HG03575 (cell line): ENCODE data around the gene SCGB1C2.
"Not testable (repeated sequence)": the region's sequence is repeated elsewhere in the genome, so short reads cannot be mapped to it uniquely, and the experiment has no call there.

Source experiments
- ATAC-seq: cut with Tn5 transposase; IDR thresholded peaks from one replicate; pipeline ENCODE4 v1.9.1; 2021; ENCODE audit not compliant: unreplicated experiment, insufficient number of reproducible peaks, low FRiP score; ENCODE audit errors: extremely low read depth

The SCGB1C2 gene

GRCh38 chr17:137166-137807 lies at the start of gene SCGB1C2:
SCGB1C2 (plus strand) TSS chr17:137569; CDS start chr17:137591, 22 bp downstream.
- ATAC-seq: not testable (repeated sequence)

DNA sequence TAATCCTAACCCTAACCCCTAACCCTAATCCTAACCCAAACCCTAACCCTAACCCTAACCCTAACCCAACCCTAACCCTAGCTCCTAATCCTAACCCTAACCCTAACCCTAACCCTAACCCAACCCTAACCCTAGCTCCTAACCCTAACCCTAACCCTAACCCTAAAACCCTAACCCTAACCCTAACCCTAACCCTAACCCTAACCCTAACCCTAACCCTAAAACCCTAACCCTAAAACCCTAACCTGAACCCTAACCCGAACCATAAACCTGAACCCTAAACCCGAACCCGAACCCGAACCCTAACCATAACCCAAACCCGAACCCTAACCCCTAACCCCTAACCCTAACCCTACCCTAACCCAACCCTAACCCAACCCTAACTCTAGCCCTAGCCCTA lies 24.3 kb upstream of the SCGB1C2 start:
- not testable (repeated sequence) for ATAC-seq

DNA sequence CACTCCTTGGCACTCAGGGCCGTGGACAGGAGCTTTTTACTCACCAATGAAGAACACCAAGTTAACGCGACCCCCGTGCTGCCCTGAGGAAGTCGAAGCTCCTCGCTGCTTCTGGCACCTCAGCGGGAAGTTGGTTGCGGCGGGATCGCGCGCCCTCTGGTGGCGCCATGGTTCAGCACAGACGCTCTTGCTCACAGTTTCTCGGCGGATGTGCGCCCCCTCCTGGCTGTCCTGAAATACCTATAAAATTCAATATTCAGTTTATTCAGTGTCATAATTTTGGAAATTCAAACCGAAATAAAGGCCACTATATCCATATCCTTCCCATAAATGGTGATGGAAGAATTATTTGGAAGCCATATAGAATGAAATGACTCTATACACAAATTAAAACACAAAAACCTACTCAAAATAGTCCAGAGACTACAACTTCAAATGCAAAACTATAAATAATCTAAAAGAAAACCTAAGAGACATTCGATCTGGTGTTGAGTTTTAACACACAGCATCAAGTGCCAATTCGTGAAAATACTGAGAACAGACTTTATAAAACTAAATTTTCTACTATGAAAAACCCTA lies 18.9 kb upstream of the SCGB1C2 start:
- ATAC-seq: not testable (repeated sequence)

GRCh38 chr17:133932-134331 lies 3.4 kb upstream of the SCGB1C2 start:
- not testable (repeated sequence) for ATAC-seq

GRCh38 chr17:134332-134785 lies 3.0 kb upstream of the SCGB1C2 start:
- peak; percentile 61 for ATAC-seq

DNA sequence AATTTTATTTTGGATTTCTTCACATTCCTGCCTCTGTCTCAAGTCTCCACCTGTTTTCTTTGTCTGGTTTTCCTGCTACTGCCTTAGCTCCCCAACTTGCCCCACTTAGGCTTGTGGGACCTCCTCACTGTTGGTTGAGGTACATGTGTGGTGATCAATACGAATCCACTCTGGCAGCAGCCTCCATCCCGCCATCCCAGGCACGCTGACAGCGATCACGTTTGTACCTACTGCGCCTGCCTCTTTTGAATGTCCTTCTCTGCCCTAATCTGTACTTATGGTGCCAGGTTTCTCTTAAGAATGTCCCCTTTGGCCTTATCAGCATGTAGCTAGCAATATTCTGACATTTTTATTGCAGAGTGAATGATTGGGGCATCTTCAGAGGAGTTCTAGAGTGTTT lies 2.3 kb upstream of the SCGB1C2 start:
- ATAC-seq: not testable (repeated sequence)

GRCh38 chr17:135895-136294 lies 1.5 kb upstream of the SCGB1C2 start:
- not testable (repeated sequence) for ATAC-seq

GRCh38 chr17:136531-136930 lies 838 bp upstream of the SCGB1C2 start:
- ATAC-seq: not testable (repeated sequence)

GRCh38 chr17:139401-140205 lies 2.2 kb downstream of the SCGB1C2 start:
- not testable (repeated sequence) for ATAC-seq

DNA sequence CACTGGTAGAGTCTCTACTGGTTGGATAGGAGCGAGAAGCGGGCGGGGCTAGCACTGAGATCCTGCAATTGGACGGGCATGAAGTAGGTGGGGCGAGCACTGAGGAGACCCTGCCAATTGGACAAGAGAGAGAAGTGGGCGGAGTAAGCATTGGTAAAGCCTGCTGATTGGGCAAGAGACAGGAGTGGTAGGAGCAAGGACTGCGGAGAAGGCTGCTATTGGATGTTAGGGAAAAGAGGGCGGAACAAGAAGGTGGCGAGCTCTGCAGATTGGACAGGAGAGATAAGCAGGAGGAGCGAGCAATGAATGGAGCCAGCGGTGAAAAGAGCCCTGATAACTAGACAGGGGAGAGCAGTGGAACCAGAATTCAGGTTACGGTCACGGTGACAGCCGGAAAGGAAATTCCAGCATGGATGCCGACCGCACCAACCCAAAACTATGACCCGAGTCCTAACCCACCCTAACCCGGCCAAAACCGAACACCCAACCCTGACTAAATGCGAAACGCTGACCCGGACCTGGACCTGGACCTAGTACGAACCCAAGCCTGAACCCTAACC lies 4.8 kb downstream of the SCGB1C2 start:
- no peak for ATAC-seq

- no peak for ATAC-seq
Observed at GRCh38 chr17:142876-143784, 5.8 kb downstream of the SCGB1C2 start.

DNA sequence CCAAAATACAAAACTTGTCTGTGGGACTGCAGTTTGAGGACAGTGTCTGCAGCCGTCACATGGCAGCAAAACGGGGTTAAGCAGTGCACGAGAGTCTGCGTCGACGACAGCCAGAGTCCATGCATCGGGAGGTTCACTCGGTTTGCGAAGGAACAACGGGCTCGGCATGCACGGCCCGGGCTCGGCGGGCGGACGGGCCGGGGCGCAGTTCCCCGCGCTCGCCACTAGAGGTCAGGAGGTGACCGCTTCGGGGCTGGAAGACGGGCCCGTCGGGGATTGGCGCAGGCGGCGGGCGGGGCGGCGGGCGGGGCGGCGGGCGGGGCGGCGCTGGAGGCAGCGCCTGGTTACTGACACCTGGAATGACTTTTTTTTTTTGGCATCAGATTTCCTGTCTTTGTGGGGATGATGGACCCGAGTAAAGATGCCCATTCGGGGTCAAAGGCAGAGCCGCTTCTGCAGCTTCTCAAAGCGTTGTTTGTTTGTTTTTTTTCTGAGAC lies 6.5 kb downstream of the SCGB1C2 start:
- ATAC-seq: no peak

DNA sequence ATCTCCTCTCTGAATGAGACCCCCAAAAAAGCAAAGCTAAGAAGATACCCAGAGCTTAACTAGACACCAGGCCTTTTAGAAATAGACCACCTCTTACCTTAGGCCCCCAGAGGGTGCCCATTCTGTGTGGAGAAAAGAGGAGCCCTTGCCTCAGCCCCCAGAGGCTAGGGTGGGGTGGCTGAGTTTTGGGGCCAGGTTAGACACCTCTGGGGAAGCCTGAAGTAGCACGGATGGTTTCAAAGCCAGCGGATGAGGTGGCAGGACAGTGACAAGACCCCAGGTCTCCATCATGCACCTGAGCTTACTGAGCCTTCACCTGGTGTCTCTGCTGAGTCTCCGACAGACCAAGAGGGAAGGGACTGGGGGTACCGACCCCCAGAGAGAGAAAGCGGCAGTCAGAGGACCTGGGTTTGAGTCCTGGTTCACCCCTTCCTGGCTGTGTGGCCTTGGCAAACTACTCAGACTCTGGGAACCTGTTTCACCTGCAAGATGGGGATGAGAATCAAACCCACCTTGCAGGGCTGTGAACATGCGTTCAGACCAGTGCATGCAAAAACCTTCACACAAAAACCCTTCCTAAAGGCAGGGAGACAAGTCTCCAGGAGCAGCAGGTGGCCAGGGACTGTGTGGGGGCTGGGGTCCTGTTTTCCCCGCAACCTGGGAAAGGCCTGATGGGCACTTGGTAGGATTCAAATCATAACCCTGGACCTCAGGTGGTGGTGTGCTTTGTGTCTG lies 7.7 kb downstream of the SCGB1C2 start:
- no peak for ATAC-seq

- no peak for ATAC-seq
Observed at GRCh38 chr17:145671-146541, 8.5 kb downstream of the SCGB1C2 start.

DNA sequence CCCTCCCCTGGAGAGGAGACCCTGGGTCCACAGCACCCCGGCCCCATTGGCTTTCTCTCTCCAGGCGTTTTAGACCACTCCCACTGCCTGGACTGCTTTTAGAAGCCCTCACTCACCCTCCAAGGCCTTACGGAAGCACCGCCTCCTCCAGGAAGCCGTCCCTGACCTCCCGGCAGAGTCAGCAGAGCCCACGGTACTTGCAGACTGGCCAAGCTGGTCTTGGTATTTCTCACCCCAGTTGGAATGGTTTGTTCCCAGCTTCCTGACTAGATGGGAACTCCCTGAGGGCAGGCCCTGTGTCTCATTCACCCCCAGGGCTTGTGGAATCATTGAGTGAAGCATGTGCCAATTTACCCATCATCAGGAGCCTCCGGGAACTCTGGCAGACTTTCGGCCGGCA lies 9.2 kb downstream of the SCGB1C2 start:
- ATAC-seq: no peak

DNA sequence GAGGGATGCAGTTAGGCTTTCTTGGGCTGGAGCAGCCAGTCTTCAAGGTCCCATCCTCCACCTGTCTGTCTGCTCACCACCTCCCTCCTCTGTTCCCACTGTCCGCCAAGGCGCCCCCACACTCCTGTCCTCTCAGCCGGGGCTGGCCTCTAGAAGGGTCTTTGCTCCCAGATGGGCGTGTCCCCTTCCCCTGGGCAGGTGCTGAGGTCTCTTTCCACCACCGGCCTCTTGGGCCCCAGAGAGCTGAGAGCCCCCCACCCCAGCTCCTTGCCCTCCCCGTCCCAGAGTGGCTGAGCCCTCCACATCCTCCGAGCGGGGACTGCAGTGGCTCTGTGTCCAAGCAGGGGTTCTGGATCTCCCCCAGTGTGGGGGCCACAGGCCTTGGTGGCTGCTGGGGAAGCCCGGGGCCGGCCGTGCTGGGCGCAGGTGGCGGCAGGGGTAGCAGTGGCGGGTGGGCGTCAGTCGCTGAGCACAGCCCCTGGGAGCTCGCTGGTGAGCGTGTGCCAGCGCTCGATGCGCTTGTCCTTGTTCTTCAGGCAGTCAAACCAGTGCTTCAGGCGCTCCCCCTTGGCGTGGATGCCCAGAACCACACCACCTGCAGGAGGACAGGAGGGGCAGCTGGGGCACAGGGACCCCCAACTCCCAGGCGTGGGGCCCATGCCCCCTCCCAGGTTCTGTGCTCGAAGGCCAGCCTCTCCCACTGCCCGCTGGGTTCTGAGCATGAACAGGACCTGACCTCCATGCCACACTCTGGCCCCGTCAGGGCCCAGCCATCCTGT lies 9.8 kb downstream of the SCGB1C2 start:
- ATAC-seq: no peak
